Central memory CD8-positive, alpha-beta T cell (primary cell): Measurements from ENCODE around the gene ITGB1BP1.

Experiments
- ATAC-seq: fragments of 150-1000 bp; cut with Tn5 transposase; replicated peaks from 2 replicates; pipeline ENCODE4 v1.10.0; 2022; ENCODE audit warnings: mild to moderate bottlenecking, moderate FRiP score, moderate number of reproducible peaks; ENCODE audit not compliant: poor library complexity, severe bottlenecking; ENCODE audit errors: extremely low read depth
- DNase-seq, 2 donors: peaks; one replicate each; pipeline ENCODE4 v3.0.0; 2021; ENCODE audit warnings: low spot score in 2 of 2
- H3K27ac Mint-ChIP-seq: one replicate; pipeline ENCODE4 v1.8.0; 2022; ENCODE audit warnings: low read depth, mild to moderate bottlenecking, moderate library complexity, mixed read lengths
- H3K27me3 Mint-ChIP-seq: one replicate; pipeline ENCODE4 v1.8.0; 2022; ENCODE audit warnings: mixed read lengths
- H3K36me3 Mint-ChIP-seq: one replicate; pipeline ENCODE4 v1.8.0; 2022; ENCODE audit warnings: mild to moderate bottlenecking, moderate library complexity, mixed read lengths; ENCODE audit not compliant: insufficient read depth
- H3K4me1 Mint-ChIP-seq: one replicate; pipeline ENCODE4 v1.8.0; 2022; ENCODE audit warnings: mixed read lengths
- H3K4me3 Mint-ChIP-seq: one replicate; pipeline ENCODE4 v1.8.0; 2022; ENCODE audit warnings: mild to moderate bottlenecking, moderate library complexity, mixed read lengths
- H3K9me3 Mint-ChIP-seq: one replicate; pipeline ENCODE4 v1.8.0; 2022; ENCODE audit warnings: mixed read lengths

The ITGB1BP1 gene

GRCh38 chr2:9356261-9356660 lies 67.1 kb downstream of the ITGB1BP1 start:
- Mint-ChIP-seq H3K27ac (no peak overlapping the region), H3K4me1 (peaks cover 6% of the 10 kb centered on the region), H3K27me3 (peaks cover 85% of the 10 kb centered on the region), H3K36me3 (peaks cover 5% of the 10 kb centered on the region), H3K9me3 (no peaks in the 10 kb centered on the region), H3K4me3 (no peak overlapping the region)
- DNase-seq (no peak), ATAC-seq (no peak)

DNA sequence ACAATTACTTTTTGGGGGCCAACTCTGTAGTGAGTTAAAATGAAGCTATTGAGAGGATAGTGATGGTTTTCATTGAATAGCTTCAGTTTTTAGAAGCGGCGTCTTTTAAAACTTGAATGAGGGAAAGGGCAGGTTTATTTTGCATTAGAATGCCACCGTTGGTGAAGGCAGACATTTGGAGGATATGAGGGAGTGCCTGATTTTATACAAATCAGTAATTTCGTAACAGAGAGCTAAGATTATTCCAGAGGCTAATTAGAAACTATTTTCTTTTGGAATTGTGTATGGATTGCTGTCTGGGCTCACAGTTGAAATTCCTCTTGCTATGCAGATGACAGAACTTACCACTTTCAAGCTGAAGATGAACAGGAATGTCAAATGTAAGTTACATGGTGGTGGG lies 67.6 kb downstream of the ITGB1BP1 start:
- H3K36me3 Mint-ChIP-seq, result peaks cover 5% of the 10 kb centered on the region
- peaks cover 87% of the 10 kb centered on the region for H3K27me3 Mint-ChIP-seq
- no peak overlapping the region for H3K27ac Mint-ChIP-seq
- H3K9me3 Mint-ChIP-seq, result no peaks in the 10 kb centered on the region
- no peak for ATAC-seq
- no peak for DNase-seq
- no peak overlapping the region for H3K4me3 Mint-ChIP-seq
- peaks cover 6% of the 10 kb centered on the region for H3K4me1 Mint-ChIP-seq

GRCh38 chr2:9355270-9355669 lies 68.1 kb downstream of the ITGB1BP1 start:
- DNase-seq, result no peak
- Mint-ChIP-seq H3K27me3 (peaks cover 91% of the 10 kb centered on the region), H3K4me3 (no peak overlapping the region), H3K9me3 (no peaks in the 10 kb centered on the region), H3K27ac (no peak overlapping the region), H3K36me3 (peaks cover 5% of the 10 kb centered on the region), H3K4me1 (peaks cover 6% of the 10 kb centered on the region)
- ATAC-seq, result no peak

- no peak overlapping the region for H3K4me3 Mint-ChIP-seq
- ATAC-seq (no peak), DNase-seq (no peak)
- H3K27me3 Mint-ChIP-seq, result peaks cover 96% of the 10 kb centered on the region
- peaks cover 5% of the 10 kb centered on the region for H3K36me3 Mint-ChIP-seq
- H3K4me1 Mint-ChIP-seq, result peaks cover 6% of the 10 kb centered on the region
- H3K9me3 Mint-ChIP-seq, result no peaks in the 10 kb centered on the region
- no peak overlapping the region for H3K27ac Mint-ChIP-seq
Measured at GRCh38 chr2:9354318-9354717, 69.0 kb downstream of the ITGB1BP1 start.
